ENCODE results near the gene ATP2B2. TPM values are rescaled to one million over a fixed set of nuclear protein-coding genes. Genes with fewer than 3 reads are reported as not detected.

ATP2B2 gene
- total and polyA plus RNA-seq, 2 of the 8 experiments (the other 6 are each of a cell fraction or from before 2014, with no cell fraction given) = 0.14 to 1.2 TPM

DNA sequence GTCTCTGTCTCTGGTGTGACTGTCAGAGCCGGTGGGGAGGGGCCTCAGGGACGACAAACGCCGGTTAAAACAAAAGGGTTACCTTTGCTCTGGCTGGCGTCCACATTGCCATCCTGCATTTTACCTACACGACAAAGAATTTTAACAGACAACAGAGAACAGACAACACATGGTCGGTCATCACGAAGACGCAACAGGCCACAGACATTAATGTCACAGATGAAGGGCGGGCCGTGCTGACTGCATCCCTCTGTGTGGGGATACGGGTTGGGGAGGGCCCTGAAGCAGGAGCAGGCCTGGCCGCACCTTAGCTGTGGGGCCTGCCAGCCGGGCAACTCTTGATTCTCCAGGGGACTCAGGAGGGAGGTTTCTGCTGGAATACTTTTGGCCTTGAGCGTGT lies 126.2 kb downstream of the ATP2B2 start:
- no peak overlapping the region for H2BK120ac ChIP-seq (replicated peaks; ENCODE audit: low read depth, low read length)
- no peak overlapping the region for H3K4me2 ChIP-seq (ENCODE audit: insufficient read depth in 1 of 2, low read depth in 2 of 2, low read length in 2 of 2)
- H3K23ac ChIP-seq (ENCODE audit: insufficient read length) = no peak overlapping the region
- H3K18ac ChIP-seq (ENCODE audit: extremely low read depth, low read length) = no peak overlapping the region
- no peak overlapping the region for H2AFZ ChIP-seq (ENCODE audit: low read length)
- peaks cover 0 to 5% (median 2%) of the 10 kb centered on the region in 4 experiments; a peak in 5 of 7 replicates for H3K4me1 ChIP-seq (replicated peaks in 1 of 4; ENCODE audit: control insufficient read depth in 3 of 4, insufficient read depth in 4 of 4, low read length in 3 of 4)
- no peak overlapping the region for H2BK5ac ChIP-seq (ENCODE audit: low read depth, low read length)
- no peak overlapping the region for H3K4ac ChIP-seq (replicated peaks; ENCODE audit: insufficient read length, low read depth, low read length)
- no peaks in the 10 kb centered on the region for H3K23me2 ChIP-seq (ENCODE audit: low read depth, low read length)
- ChIA-PET POLR2A (ENCODE audit: partially characterized antibody) (interaction anchor here (0.6 kb wide), 1 partner anchor 12 kb away, joined by 3 read pairs; no protein-coding TSS in a partner anchor), CTCF (ENCODE audit: partially characterized antibody) (interaction anchor here (1.0 to 2.7 kb wide), 4 partner anchors 14 to 90 kb away, joined by 3 to 15 read pairs (median 10); no protein-coding TSS in a partner anchor)
- 87% methylated on average over 15 of the region's 15 CpGs; no CpG with 5 or more reads in 1 of the 2 experiments for WGBS, 2 experiments (ENCODE audit: extremely low coverage in 1 of 2, insufficient coverage in 1 of 2, insufficient read length in 1 of 2, insufficient replicate concordance in 2 of 2, low coverage in 1 of 2, low lambda C conversion rate in 2 of 2, missing lambda C conversion rate in 1 of 2)
- H3K79me2 ChIP-seq (ENCODE audit: control insufficient read depth in 1 of 2, insufficient read depth in 2 of 2, low read length in 2 of 2) = no peaks in the 10 kb centered on the region
- no peaks in the 10 kb centered on the region for H3K79me1 ChIP-seq (ENCODE audit: low read depth, low read length)
- DNase-seq (ENCODE audit: low read depth in 1 of 2, low spot score in 2 of 2) (no peak), FAIRE-seq (no peak)
- H3K56ac ChIP-seq (replicated peaks; ENCODE audit: insufficient read length, low read depth, low read length) = no peak overlapping the region
- no peaks in the 10 kb centered on the region for H4K20me1 ChIP-seq (replicated peaks in 1 of 2; ENCODE audit: control insufficient read depth in 1 of 2, insufficient read depth in 2 of 2, low read length in 2 of 2)
- H4K8ac ChIP-seq (ENCODE audit: extremely low read depth, insufficient read depth, low read length) = no peak overlapping the region
- no peaks in the 10 kb centered on the region for H3K9me3 ChIP-seq (ENCODE audit: insufficient read depth in 2 of 2, low read depth in 1 of 2, low read length in 1 of 2)
- H3K27ac ChIP-seq (ENCODE audit: low read depth, low read length) = no peak overlapping the region
- H2AK5ac ChIP-seq (ENCODE audit: low read depth, low read length) = no peak overlapping the region
- H3K4me3 ChIP-seq (ENCODE audit: extremely low read depth in 1 of 4, insufficient read depth in 2 of 4, low read depth in 3 of 4, low read length in 4 of 4) = no peak overlapping the region
- H3K14ac ChIP-seq (ENCODE audit: insufficient read length) = no peak overlapping the region
- H2BK15ac ChIP-seq (ENCODE audit: low read length) = no peak overlapping the region
- H3K36me3 ChIP-seq (ENCODE audit: control insufficient read depth in 2 of 4, insufficient read depth in 4 of 4, low read length in 3 of 4) = no peaks in the 10 kb centered on the region
- H2BK20ac ChIP-seq (ENCODE audit: low read length) = no peak overlapping the region
- no peak overlapping the region for H3K9ac ChIP-seq (replicated peaks in 1 of 4; ENCODE audit: extremely low read depth in 1 of 4, low read depth in 3 of 4, low read length in 3 of 4)
- no peak overlapping the region for H4K91ac ChIP-seq (replicated peaks; ENCODE audit: insufficient read length, low read length)
- H2BK12ac ChIP-seq (ENCODE audit: low read depth, low read length) = no peak overlapping the region
- no peak overlapping the region for H4K5ac ChIP-seq (ENCODE audit: insufficient read length, low read depth, low read length)
- H3K27me3 ChIP-seq (replicated peaks in 1 of 4; ENCODE audit: control insufficient read depth in 3 of 4, extremely low read depth in 1 of 4, insufficient read depth in 3 of 4, low read length in 3 of 4) = no peaks in the 10 kb centered on the region; a peak in 2 of 7 replicates
- TF ChIP-seq NRF1 (IDR thresholded peaks at IDR 0.05; ENCODE audit: low read depth, low read length) = no peak
- TF ChIP-seq RFX5 (IDR thresholded peaks at IDR 0.05; ENCODE audit: borderline replicate concordance, low read depth, low read length) = no peak
- no peak for TF ChIP-seq CEBPB (IDR thresholded peaks at IDR 0.05; ENCODE audit: low read depth, low read length)
- TF ChIP-seq SP2 (IDR thresholded peaks at IDR 0.05; ENCODE audit: low read length) = no peak
- TF ChIP-seq BRCA1 (IDR thresholded peaks at IDR 0.05; ENCODE audit: low read depth, low read length) = no peak
- TF ChIP-seq CREB1 (IDR thresholded peaks at IDR 0.05) = no peak
- no peak for TF ChIP-seq RAD21 (IDR thresholded peaks at IDR 0.05 in 1 of 2, conservative IDR thresholded peaks at IDR 0.05 in 1 of 2; ENCODE audit: low read depth in 2 of 2, low read length in 2 of 2)
- TF ChIP-seq CTCF (IDR thresholded peaks at IDR 0.05; ENCODE audit: control extremely low read depth in 1 of 3, insufficient read depth in 1 of 3, low read depth in 1 of 3, low read length in 3 of 3) = no peak
- TF ChIP-seq, protein P1, sequence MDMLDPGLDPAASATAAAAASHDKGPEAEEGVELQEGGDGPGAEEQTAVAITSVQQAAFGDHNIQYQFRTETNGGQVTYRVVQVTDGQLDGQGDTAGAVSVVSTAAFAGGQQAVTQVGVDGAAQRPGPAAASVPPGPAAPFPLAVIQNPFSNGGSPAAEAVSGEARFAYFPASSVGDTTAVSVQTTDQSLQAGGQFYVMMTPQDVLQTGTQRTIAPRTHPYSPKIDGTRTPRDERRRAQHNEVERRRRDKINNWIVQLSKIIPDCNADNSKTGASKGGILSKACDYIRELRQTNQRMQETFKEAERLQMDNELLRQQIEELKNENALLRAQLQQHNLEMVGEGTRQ (IDR thresholded peaks at IDR 0.05; ENCODE audit: low read length) = no peak
- TF ChIP-seq TCF12 (IDR thresholded peaks at IDR 0.05; ENCODE audit: low read depth, low read length) = no peak
- TF ChIP-seq GABPA (IDR thresholded peaks at IDR 0.05; ENCODE audit: borderline replicate concordance, insufficient read depth, low read length) = no peak

All from H1 (cell line).